GM12878 (cell line): ENCODE results near the gene RPGRIP1. TPM values are rescaled to one million over a fixed set of nuclear protein-coding genes. Genes with fewer than 3 reads are reported as not detected.
A peak's percentile ranks its signal among the peaks of the same experiment; 100 is the strongest.

Experiments used
- ATAC-seq: fragments of 200-7000 bp; cut with Tn5 transposase; 3 replicates; pipeline ENCODE4 v1.9.1; 2020; ENCODE audit warnings: mild to moderate bottlenecking, moderate library complexity
- BruUV-seq: library from RNA; stranded (reverse); fragments of 400-500 nt; replicated peaks from 2 replicates; lab custom pipeline; 2021; lab: Mats Ljungman, UMichigan
- CTCF ChIA-PET: fragments of 300-600 bp; sonication (Branson Sonifier 250); formaldehyde crosslinking; extraction: SDS; loops from one replicate; lab custom pipeline; 2021; ENCODE audit warnings: inconsistent platforms; lab: Yijun Ruan, JAX
- POLR2A ChIA-PET: fragments of 350-600 bp; formaldehyde crosslinking; extraction: SDS; loops from one replicate; lab custom pipeline; 2021; ENCODE audit warnings: inconsistent platforms; lab: Charles Lee
- RAD21 ChIA-PET: fragments of 300-600 bp; sonication (Branson Sonifier 250); formaldehyde crosslinking; loops from one replicate; lab custom pipeline; 2023; ENCODE audit warnings: antibody characterized with exemption; ENCODE audit not compliant: unreplicated experiment; lab: Charles Lee
- SMC1A ChIA-PET: fragments of 300-600 bp; sonication (Branson Sonifier 250); formaldehyde crosslinking; loops from one replicate; lab custom pipeline; 2023; ENCODE audit not compliant: unreplicated experiment, uncharacterized antibody; lab: Charles Lee
- DNase-seq: peaks from one replicate; pipeline ENCODE4 v3.0.0-alpha.2; 2011; ENCODE audit warnings: low read depth, low spot score
- FAIRE-seq: peaks from 3 replicates; lab custom pipeline; 2011; peaks lifted over from hg19 to GRCh38; lab: Jason Lieb, UNC
- H2AFZ ChIP-seq: 2 replicates; pipeline ENCODE4 v1.6.0; 2011; ENCODE audit warnings: low read depth, low read length, control low read depth; ENCODE audit not compliant: control insufficient read depth
- H3K27ac ChIP-seq: 2 replicates; pipeline ENCODE4 v1.5.1; 2011; ENCODE audit warnings: control low read depth; ENCODE audit not compliant: control insufficient read depth, insufficient read depth
- H3K27me3 ChIP-seq, 2 experiments: replicated peaks in 1 of 2; 2 replicates each; pipeline versions ENCODE4 v1.6.0 to v1.6.1; 2011; ENCODE audit warnings: low read length in 1 of 2; ENCODE audit not compliant: control insufficient read depth in 2 of 2, insufficient read depth in 2 of 2
- H3K36me3 ChIP-seq, 2 experiments: 2 replicates each; pipeline ENCODE4 v1.5.1; 2011; ENCODE audit warnings: low read length in 1 of 2; ENCODE audit not compliant: control insufficient read depth in 2 of 2, insufficient read depth in 2 of 2
- H3K4me1 ChIP-seq: 2 replicates; pipeline ENCODE4 v1.6.1; 2011; ENCODE audit warnings: mild to moderate bottlenecking, low read length, moderate library complexity, mixed read lengths; ENCODE audit not compliant: control insufficient read depth, insufficient read depth
- H3K4me2 ChIP-seq: 2 replicates; pipeline ENCODE4 v1.6.0; 2011; ENCODE audit warnings: control low read depth; ENCODE audit not compliant: control insufficient read depth, insufficient read depth
- H3K4me3 ChIP-seq: fragments of 200-600 bp; sonication (generic); 2 replicates; pipeline ENCODE4 v1.5.1; 2016
- H3K79me2 ChIP-seq: 2 replicates; pipeline ENCODE4 v1.6.0; 2011; ENCODE audit warnings: low read length; ENCODE audit not compliant: control insufficient read depth, insufficient read depth
- H3K9ac ChIP-seq: 2 replicates; pipeline ENCODE4 v1.8.0; 2011; ENCODE audit warnings: low read length, control low read depth, mixed read lengths; ENCODE audit not compliant: control insufficient read depth, insufficient read depth
- H3K9me3 ChIP-seq: replicated peaks from 3 replicates; pipeline ENCODE4 v1.5.1; 2011; ENCODE audit warnings: mild to moderate bottlenecking, low read length; ENCODE audit not compliant: control insufficient read depth, insufficient read depth
- H4K20me1 ChIP-seq: 2 replicates; pipeline ENCODE4 v1.6.0; 2011; ENCODE audit not compliant: control insufficient read depth, insufficient read depth
- CBX3 ChIP-seq: fragments of 200-600 bp; sonication (generic); IDR thresholded peaks from 2 replicates; pipeline ENCODE4 v1.6.1; 2016; ENCODE audit warnings: low read depth, borderline replicate concordance
- EED ChIP-seq: sonication (generic); IDR thresholded peaks from 2 replicates; pipeline ENCODE4 v1.6.1; 2016; ENCODE audit warnings: antibody characterized with exemption, low read depth
- HDGF ChIP-seq: fragments of 450-650 bp; IDR thresholded peaks from 2 replicates; pipeline ENCODE4 v1.6.1; 2016; ENCODE audit warnings: antibody characterized with exemption
- KDM1A ChIP-seq: fragments of 200-600 bp; sonication (generic); IDR thresholded peaks from 2 replicates; pipeline ENCODE4 v1.6.1; 2016; ENCODE audit warnings: borderline replicate concordance
- LARP7 ChIP-seq: fragments of 450-650 bp; IDR thresholded peaks from 2 replicates; pipeline ENCODE4 v1.6.1; 2017; ENCODE audit warnings: mild to moderate bottlenecking
- NFIC ChIP-seq: IDR thresholded peaks from 2 replicates; pipeline ENCODE4 v1.6.1; 2012; ENCODE audit warnings: low read depth, mild to moderate bottlenecking, inconsistent platforms, low read length, moderate library complexity
- NFYA ChIP-seq: IDR thresholded peaks from 2 replicates; pipeline ENCODE4 v1.6.1; 2011; ENCODE audit warnings: low read depth, mild to moderate bottlenecking, low read length, improper control_type of control experiment, borderline replicate concordance
- NRF1 ChIP-seq: conservative IDR thresholded peaks from 2 replicates; pipeline ENCODE4 v1.6.1; 2011; ENCODE audit warnings: mild to moderate bottlenecking, low read depth, low read length, improper control_type of control experiment
- PAX5 ChIP-seq: IDR thresholded peaks from 2 replicates; pipeline ENCODE4 v1.6.1; 2011; ENCODE audit warnings: low read depth, low read length, borderline replicate concordance
- PKNOX1 ChIP-seq: fragments of 450-650 bp; IDR thresholded peaks from 2 replicates; pipeline ENCODE4 v1.6.1; 2016; ENCODE audit warnings: mild to moderate bottlenecking
- SIX5 ChIP-seq: IDR thresholded peaks from 2 replicates; pipeline ENCODE4 v1.6.1; 2011; ENCODE audit warnings: mild to moderate bottlenecking, low read depth, low read length, moderate library complexity; ENCODE audit not compliant: severe bottlenecking
- SMAD5 ChIP-seq: IDR thresholded peaks from 2 replicates; pipeline ENCODE4 v1.6.1; 2016; ENCODE audit warnings: antibody characterized with exemption, low read depth
- SREBF2 ChIP-seq: IDR thresholded peaks from 2 replicates; pipeline ENCODE4 v1.6.1; 2012; ENCODE audit warnings: mild to moderate bottlenecking, low read length
- ZNF274 ChIP-seq: IDR thresholded peaks from one replicate; pipeline ENCODE4 v1.8.0; 2011; ENCODE audit not compliant: insufficient read length, insufficient read depth
- ZNF592 ChIP-seq: fragments of 450-650 bp; IDR thresholded peaks from 2 replicates; pipeline ENCODE4 v1.6.1; 2017; ENCODE audit warnings: mild to moderate bottlenecking, moderate library complexity
- WGBS: methylation state at CpG from one replicate; pipeline ENCODE4 v1.1.6; 2016; ENCODE audit warnings: low lambda C conversion rate; ENCODE audit not compliant: insufficient replicate concordance, insufficient coverage; ENCODE audit errors: missing lambda C conversion rate; 5-methylcytosine and 5-hydroxymethylcytosine counted together
- in situ Hi-C: fragments of 300-500 bp; cut with MboI; formaldehyde crosslinking; loops from 9 replicates; pipeline ENCODE4 v1.14.3; 2018; ENCODE audit warnings: mixed read lengths
- intact Hi-C: fragments of 100-400 bp; cut with micrococcal nuclease; formaldehyde crosslinking; loops from one replicate; pipeline ENCODE4 v1.14.2; 2022; ENCODE audit not compliant: unreplicated experiment
- polyA plus RNA-seq, 11 experiments: library from polyadenylated mRNA; depleted of rRNA in 4 of 11; unstranded in 6 of 11; stranded (reverse) in 5 of 11; fragments of >200 nt; fragmentation: Nextera tagmentation in 4 of 11; fragmentation: Illumina TruSeq in 1 of 11; extraction: Ambion mirVana in 4 of 11; extraction: Trizol in 1 of 11; gene quantifications; 1 replicate in 1 of 11; 2 replicates in 10 of 11; pipeline versions ENCODE4 v1.2.1 to v1.2.3, GENCODE V29; 2011 to 2016; ENCODE audit warnings: inconsistent platforms in 2 of 11, missing spikeins in 2 of 11, low read depth in 1 of 11
- total RNA-seq, 4 experiments: library from RNA; depleted of rRNA in 3 of 4; stranded (reverse); fragments of >200 nt in 3 of 4; fragmentation: Illumina TruSeq in 1 of 4; extraction: Trizol in 1 of 4; gene quantifications; 2 replicates each; pipeline versions ENCODE4 v1.2.1 to v1.2.3, GENCODE V29; 2013 to 2021

Gene RPGRIP1
- total and polyA plus RNA-seq, 10 of the 15 experiments (the other 5 are each of a cell fraction or from before 2014, with no cell fraction given), result 0.07 to 1.1 (median 0.30) TPM; not detected in 1

GRCh38 chr14:21268617-21269251, 11.1 kb upstream of the RPGRIP1 start:
- WGBS, result under 1% methylated on average over 24 of the region's 24 CpGs
- Histone ChIP-seq H3K4me2 (peak overlapping the region; percentile 11; the same call in 1 of the 2 replicates), H3K36me3 (peaks cover under 1 to 16% of the 10 kb centered on the region in 2 experiments; a peak in 3 of 4 replicates), H3K9ac (peak overlapping the region; percentile 100), H4K20me1 (peaks cover 7% of the 10 kb centered on the region), H3K9me3 (no peaks in the 10 kb centered on the region), H2AFZ (no peak overlapping the region), H3K4me1 (peaks cover 18% of the 10 kb centered on the region), H3K27ac (peak overlapping the region; percentile 100), H3K79me2 (peaks cover 56% of the 10 kb centered on the region), H3K4me3 (peak overlapping the region; percentile 98), H3K27me3 (no peaks in the 10 kb centered on the region)
- ChIA-PET SMC1A (interaction anchor here (0.6 to 2.1 kb wide), 4 partner anchors 14 to 116 kb away, joined by 3 to 7 read pairs (median 3); partner anchors contain the start of gene SUPT16H), POLR2A (interaction anchor here (0.6 to 1.9 kb wide), 5 partner anchors 15 to 169 kb away, joined by 3 to 7 read pairs (median 5); no protein-coding TSS in a partner anchor), CTCF (interaction anchor here (1.7 kb wide), 1 partner anchor 10 kb away, joined by 3 read pairs; no protein-coding TSS in a partner anchor), RAD21 (interaction anchor here (0.8 to 0.9 kb wide), 2 partner anchors 13 to 40 kb away, joined by 3 to 4 read pairs; no protein-coding TSS in a partner anchor)
- intact Hi-C loops (loop anchor here (10.0 kb wide), 1 partner anchor 116 kb away; the partner anchor contains the start of gene SUPT16H), in situ Hi-C loops (no loop called here)
- ATAC-seq, result no peak
- TF ChIP-seq SMAD5 (no peak), KDM1A (no peak), CBX3 (no peak), PAX5 (no peak), NFIC (peak; percentile 11), SREBF2 (no peak), ZNF592 (no peak), NFYA (no peak), SIX5 (no peak), PKNOX1 (no peak), EED (no peak; the same call in 1 of the 2 replicates), LARP7 (peak; percentile 84; the same call in 1 of the 2 replicates), ZNF274 (no peak), HDGF (peak; percentile 24; the same call in 1 of the 2 replicates), NRF1 (no peak)
- TSS peak; percentile 66 for BruUV-seq
- FAIRE-seq, result no peak
- DNase-seq, result no peak
